ENCODE results near the gene COG8. TPM values are rescaled to one million over a fixed set of nuclear protein-coding genes. Genes with fewer than 3 reads are reported as not detected.

COG8 gene
- total and polyA plus RNA-seq, 10 of the 15 experiments (the other 5 are each of a cell fraction or from before 2014, with no cell fraction given) = 2.8 to 39.6 (median 23.8) TPM

GRCh38 chr16:69311533-69312387 is 27.6 kb downstream of the COG8 start (continued):
- TF ChIP-seq ZNF274 (IDR thresholded peaks at IDR 0.05; ENCODE audit: insufficient read depth, insufficient read length) (no peak), SUPT20H (IDR thresholded peaks at IDR 0.05; ENCODE audit: borderline replicate concordance, control insufficient read depth, low read depth, low read length) (no peak), NR2C2 (IDR thresholded peaks at IDR 0.05; ENCODE audit: borderline replicate concordance, control insufficient read depth, insufficient read length, low read depth) (no peak), RAD21 (IDR thresholded peaks at IDR 0.05; ENCODE audit: insufficient read depth, low read depth, low read length) (no peak), REST (IDR thresholded peaks at IDR 0.05; ENCODE audit: low read depth, low read length) (no peak), JUNB (IDR thresholded peaks at IDR 0.05) (no peak), E4F1 (IDR thresholded peaks at IDR 0.05; ENCODE audit: borderline replicate concordance, partially characterized antibody) (no peak), YY1 (IDR thresholded peaks at IDR 0.05; ENCODE audit: low read depth, low read length) (no peak), JUND (IDR thresholded peaks at IDR 0.05; ENCODE audit: low read depth, low read length) (no peak), PBX3 (IDR thresholded peaks at IDR 0.05; ENCODE audit: insufficient replicate concordance, low read depth, low read length) (no peak), RAD51 (IDR thresholded peaks at IDR 0.05) (no peak), FOXK2 (IDR thresholded peaks at IDR 0.05) (no peak), USF2 (IDR thresholded peaks at IDR 0.05; ENCODE audit: borderline replicate concordance, low read depth, low read length) (no peak), TBL1XR1 (IDR thresholded peaks at IDR 0.05; ENCODE audit: low read depth, low read length) (no peak), IRF4 (IDR thresholded peaks at IDR 0.05; ENCODE audit: low read depth, low read length) (no peak), ASH2L (IDR thresholded peaks at IDR 0.05; ENCODE audit: borderline replicate concordance, low read depth) (peak; percentile 76; the same call in 1 of the 2 replicates), BCL11A (IDR thresholded peaks at IDR 0.05; ENCODE audit: low read depth, low read length) (no peak), POLR2A (IDR thresholded peaks at IDR 0.05; ENCODE audit: low read depth, low read length) (no peak), ZNF217 (IDR thresholded peaks at IDR 0.05) (no peak; the same call in 1 of the 2 replicates), SMAD5 (IDR thresholded peaks at IDR 0.05; ENCODE audit: low read depth) (no peak), NFYA (IDR thresholded peaks at IDR 0.05; ENCODE audit: borderline replicate concordance, low read depth, low read length) (no peak), TARDBP (IDR thresholded peaks at IDR 0.05; ENCODE audit: borderline replicate concordance) (no peak), SPI1 (IDR thresholded peaks at IDR 0.05; ENCODE audit: borderline replicate concordance, insufficient read depth, low read depth, low read length) (0 out of 2 replicates have a peak, but pooled peaks have one; percentile 6), NR2F1 (conservative IDR thresholded peaks at IDR 0.05) (0 out of 2 replicates have a peak, but pooled peaks have one; percentile 70)
